Amniotic stem cell (primary cell): ENCODE results near the gene HNRNPA0.
A peak's percentile ranks its signal among the peaks of the same experiment; 100 is the strongest.

Experiments used
- DNase-seq: peaks from one replicate; lab custom pipeline; 2025; lab: John Stamatoyannopoulos, UW

The HNRNPA0 gene

DNA sequence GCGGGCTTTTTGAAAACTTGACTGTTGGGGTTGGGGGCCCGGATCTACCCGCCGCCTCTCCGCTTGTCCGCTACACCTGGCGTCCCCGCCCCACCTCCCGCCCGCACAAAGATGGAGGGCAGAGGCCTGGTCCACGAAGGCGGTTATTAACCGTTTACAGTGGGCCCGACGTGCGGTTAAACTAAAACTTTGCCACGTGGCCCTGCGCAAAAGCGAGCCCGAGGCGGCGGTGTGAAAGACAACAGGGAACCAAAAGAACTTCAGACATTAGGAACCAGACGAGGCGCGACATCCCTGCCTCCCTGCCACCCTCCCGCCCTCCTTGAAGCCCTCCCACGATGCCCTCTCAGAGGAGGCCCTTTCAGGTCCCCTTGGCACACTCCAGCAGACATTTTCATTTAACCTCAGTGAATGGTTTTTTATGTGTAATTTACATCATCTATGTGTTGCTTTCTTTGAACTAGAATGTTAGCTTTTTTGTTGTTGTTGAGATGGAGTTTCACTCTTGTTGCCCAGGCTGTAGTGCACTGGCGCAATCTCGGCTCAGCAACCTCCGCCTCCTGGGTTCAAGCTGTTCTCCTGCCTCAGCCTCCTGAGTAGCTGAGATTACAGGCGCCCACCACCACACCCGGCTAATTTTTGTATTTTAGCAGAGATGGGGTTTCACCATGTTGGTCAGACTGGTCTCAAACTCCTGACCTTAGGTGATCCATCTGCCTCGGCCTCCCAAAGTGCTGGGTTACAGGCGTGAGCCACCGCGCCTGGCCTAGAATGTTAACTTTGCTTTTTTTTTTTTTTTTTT lies 999 bp upstream of the HNRNPA0 start:
- no peak for DNase-seq

DNA sequence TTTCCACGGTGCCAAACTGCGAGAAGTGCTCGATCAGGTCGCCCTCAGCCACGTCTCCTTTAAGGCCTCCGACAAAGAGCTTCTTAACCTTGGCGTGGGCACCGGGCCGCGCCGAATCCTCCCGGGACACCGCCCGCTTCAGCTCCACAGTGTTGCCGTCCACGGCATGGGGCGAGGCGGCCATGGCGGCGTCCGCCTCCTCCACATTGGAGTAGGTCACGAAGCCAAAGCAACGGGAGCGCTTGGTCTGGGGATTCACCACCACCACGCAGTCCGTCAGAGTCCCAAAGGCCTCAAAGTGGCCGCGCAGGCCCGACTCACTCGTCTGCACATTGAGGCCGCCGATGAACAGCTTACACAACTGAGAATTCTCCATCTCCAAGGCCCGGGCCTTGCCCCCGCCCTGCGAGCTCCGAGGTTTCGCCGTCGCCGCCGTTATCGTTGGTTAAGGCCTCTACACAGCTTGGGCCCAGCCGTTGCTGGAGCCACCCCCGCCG lies 424 bp downstream of the HNRNPA0 start:
- no peak for DNase-seq

GRCh38 chr5:137752905-137753690 lies 1.1 kb downstream of the HNRNPA0 start:
- no peak for DNase-seq

- peak; percentile 44 for DNase-seq
Measured at GRCh38 chr5:137751869-137752491, 2.2 kb downstream of the HNRNPA0 start.

DNA sequence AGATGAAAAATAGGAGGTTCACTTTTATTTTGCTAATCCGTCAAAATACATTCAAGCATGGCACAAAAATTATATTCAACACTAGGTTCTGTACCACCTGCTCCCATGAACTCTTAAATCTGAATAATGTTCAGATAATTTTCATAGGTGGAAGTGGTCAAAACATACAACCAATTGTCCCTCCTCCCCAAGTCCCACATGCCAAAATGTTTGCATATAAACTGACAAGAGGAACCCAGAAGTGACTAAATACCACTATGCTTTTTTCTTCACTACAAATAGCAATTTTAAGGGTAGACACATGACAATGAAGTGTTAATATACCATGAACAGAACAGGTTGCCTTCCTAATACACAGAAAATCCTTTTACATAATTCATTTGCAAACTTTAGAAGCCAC lies 3.7 kb downstream of the HNRNPA0 start:
- DNase-seq = no peak

GRCh38 chr5:137747848-137748247 lies 6.3 kb downstream of the HNRNPA0 start:
- DNase-seq = no peak

DNA sequence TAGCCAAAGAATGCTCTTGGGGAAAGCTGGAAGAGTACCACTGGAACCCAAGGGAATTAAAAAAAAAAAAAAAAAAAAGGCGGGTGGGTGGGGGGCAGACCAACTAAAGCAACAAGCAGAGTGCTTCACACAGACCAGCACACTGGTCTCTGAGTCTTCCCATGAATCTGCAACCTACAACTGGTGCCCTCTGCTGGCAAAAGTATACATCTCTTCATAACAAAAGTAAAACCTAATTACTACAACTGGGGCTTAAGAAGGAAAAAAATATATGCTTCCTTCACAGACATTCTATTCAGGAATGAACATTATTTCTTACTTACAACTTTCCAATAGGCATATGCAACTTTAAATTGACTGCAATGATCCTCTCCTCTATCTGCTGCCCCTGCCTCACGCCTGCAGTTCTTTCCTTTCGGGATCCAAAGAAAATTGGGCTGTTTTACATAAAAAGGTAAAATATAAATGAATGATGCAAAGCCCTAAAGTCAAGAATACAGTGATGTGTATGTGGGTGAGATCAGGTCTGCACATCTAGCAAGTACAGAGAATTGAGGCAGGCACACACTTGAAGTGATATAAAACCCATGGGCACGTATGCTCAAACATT lies 11.0 kb downstream of the HNRNPA0 start:
- DNase-seq = peak; percentile 49

GRCh38 chr5:137741718-137742117 lies 12.4 kb downstream of the HNRNPA0 start:
- no peak for DNase-seq

DNA sequence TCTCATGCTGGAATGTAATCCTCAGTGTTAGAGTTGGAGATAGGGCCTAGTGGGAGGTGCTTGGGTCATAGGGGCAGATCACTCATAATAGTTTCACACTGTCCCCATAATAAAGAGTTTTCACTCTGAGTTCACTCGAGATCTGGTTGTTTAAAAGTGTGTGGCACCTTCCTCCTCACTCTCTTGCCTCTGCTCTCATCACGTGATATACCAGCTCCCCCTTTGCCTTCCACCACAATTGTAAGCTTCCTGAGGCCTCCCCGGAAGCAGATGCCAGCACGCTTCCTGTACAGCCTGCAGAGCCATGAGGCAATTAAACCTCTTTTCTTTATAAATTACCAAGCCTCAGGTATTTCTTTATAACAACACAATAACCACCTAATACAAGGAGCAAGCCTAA lies 14.4 kb downstream of the HNRNPA0 start:
- DNase-seq = no peak

- no peak for DNase-seq
Measured at GRCh38 chr5:137738947-137739346, 15.2 kb downstream of the HNRNPA0 start.

DNA sequence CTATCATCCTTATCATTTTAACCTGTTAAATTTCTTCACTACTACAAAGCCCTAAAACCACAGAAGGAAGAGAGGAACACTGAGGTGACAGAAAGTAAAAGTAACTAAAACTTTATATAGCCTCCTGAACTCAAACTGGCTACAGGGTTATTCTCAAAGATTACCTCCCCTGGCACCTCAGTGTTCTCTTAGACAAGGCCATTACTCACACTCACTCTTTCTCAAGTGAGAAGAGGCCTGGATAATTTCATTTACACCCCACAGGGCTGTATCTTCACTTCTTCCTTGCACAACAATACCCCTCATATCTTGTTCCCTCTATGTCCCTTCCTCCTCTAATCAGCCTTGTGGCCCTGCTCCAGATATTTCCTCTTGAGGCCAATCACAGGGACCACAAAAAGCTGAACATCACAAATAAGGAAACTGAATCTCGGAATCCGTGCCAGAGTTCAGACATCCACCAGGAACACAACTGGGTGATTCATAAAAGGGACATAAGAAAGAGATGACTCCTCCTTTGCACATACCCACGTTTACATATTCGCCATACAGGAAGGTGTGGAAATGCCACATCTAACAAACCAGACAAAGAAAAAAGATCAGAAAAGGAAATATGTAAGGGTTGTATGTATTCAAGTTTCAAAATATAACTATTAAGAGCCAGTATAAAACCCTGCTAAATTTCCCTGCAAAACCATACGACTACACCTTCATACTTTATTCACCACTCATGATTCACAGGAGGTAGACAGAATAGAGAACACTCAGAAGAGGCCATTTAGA lies 16.6 kb downstream of the HNRNPA0 start:
- no peak for DNase-seq

DNA sequence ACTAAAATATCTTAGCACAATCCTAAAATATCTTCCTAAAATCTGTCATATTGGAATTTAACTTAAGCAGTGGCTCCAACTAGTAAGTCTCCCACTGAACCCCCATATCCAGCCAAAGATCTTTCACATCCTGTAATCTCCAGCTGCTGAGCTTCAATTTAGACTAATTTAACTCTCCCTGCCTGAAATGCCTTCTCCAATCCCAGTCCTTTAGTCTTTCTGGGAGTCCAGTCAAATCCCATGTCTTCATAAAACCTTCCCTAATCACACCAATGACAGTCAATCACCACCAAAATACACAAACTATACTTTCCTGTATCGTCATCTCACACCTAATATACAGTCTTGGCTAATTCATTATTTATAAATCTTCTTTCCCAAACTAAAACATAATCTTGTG lies 17.7 kb downstream of the HNRNPA0 start:
- DNase-seq = no peak

DNA sequence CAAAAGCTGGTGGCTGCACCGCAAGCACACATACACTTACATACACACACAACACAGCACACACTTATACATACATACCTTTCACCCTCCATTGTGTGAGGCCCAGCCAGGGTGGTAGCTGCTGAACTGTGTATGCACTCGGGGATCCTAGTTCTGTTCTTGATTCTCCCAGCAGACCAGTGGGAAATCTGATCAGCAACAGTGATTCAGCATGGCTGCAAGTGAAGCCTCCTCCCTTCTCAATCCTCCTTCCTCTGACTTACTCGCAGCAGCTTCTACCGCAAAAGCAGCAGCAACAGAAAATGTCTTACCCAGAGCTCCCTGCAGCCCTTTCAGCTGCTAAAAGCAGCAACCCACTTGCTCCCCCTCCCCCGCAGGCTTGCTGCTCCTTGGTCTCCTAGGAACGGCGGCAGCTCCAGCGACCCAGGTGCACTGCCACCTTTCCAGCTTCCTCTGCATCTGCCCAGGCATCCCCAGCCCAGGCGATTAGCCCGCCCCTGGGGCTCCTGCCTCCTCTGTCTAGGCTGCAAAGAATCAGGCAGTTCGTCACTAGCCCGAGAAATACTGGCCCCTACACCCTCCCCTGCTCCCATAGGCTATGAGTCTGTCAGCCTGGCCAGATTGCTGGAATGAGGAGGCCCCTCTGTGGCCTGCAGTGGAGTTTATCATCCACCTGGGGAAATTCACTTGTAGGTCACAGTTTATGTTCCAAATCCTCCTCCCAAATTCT lies 18.4 kb downstream of the HNRNPA0 start, which contains the start of gene KLHL3:
TSS of gene KLHL3 (minus strand) at position 535 of the 730 bp plus-strand sequence. CDS start at position 92, 443 bp downstream.
- no peak for DNase-seq

DNA sequence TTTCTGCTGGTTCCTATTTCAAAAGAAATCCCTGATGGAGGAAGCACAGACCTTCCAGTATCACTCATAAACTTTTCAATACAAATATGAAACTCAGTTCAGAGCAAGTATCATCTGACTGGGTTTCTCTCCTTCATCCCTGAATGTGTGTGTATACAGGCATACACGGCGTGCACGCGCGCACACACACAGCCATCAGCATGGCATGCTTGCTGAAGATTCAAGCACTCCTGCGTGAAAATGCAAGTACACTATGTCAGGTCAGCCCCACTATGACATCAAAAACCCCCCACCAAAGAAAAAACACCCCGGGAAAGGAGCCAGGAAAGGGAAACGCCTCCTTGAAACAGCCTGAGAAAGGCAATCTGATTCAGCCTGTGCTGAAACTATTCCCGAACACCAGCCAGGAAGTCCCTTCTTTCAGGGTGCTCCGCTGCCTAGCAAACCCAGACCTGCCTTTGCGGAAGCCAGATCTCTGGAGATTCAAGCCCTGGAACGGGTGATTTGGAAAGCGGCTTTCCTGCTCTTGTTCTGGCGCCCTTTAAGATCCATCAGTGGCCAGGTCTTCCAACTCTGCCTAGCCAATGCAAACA lies 19.1 kb downstream of the HNRNPA0 start:
- DNase-seq = no peak

GRCh38 chr5:137734331-137734730 lies 19.8 kb downstream of the HNRNPA0 start:
- DNase-seq = no peak

DNA sequence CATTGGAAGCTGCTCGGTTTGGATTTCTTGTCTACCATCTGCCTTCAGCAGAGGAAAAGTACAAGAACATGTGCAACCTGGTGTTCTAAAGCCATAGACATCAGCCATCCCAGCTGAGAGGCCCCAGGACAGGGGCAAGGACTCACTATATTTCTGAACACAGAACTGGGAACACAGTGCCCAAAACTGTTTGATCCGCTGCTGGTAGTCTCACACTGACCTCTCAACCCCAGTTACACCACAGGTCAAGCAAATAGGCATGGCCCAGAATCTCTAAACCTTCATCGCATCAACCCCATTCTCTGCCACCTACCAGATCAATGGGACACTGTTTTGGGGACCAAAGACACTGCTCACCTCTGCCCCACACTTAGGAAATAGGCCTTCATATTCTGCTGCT lies 20.2 kb downstream of the HNRNPA0 start:
- DNase-seq = no peak

DNA sequence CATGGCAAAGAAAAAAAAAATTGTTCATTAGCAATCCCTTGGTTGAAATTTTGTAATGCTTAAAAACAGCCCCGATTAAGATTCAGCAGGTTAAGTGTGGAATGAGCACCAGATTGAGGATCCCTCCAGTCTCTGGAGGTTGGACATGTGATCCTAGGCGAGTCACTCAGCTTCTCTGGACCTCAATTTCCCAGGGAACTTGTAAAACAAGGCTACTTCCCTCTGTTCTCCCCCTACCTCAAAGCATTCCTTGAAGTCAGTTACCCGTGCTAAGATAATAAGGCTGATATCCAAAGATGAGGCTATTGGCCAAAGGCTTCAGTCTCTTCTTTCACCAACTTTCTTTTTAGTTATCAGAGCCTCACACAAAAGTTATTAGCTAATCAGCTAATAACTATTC lies 21.2 kb downstream of the HNRNPA0 start:
- no peak for DNase-seq

GRCh38 chr5:137731176-137731575 lies 23.0 kb downstream of the HNRNPA0 start:
- no peak for DNase-seq

DNA sequence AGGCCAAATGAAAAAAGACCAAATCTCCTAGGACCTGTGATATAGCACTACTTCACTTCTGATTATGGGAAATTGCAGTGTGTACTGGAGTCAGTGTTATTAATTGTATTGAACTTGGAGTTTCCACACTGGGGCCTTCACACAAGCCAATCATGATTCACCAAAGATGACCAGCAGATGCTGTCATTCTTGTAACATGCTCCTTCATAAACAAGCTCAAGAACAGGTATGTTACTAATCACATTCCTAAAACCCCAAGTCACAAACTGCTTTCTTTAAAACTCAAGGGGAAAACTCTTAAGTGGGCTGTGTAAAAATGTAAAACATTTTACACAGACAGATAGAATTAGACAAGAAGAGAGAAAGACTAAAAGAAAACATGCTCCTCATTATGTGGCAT lies 23.8 kb downstream of the HNRNPA0 start:
- DNase-seq = no peak

- no peak for DNase-seq
Measured at GRCh38 chr5:137728048-137728447, 26.1 kb downstream of the HNRNPA0 start.
